Measurements from ENCODE around the gene SMARCC2. TPM values are rescaled to one million over a fixed set of nuclear protein-coding genes. Genes with fewer than 3 reads are reported as not detected.
A peak's percentile ranks its signal among the peaks of the same experiment; 100 is the strongest.

The SMARCC2 gene
- total RNA-seq, 4 donors from 2014 or later = 63.8 to 231 (median 135) TPM

DNA sequence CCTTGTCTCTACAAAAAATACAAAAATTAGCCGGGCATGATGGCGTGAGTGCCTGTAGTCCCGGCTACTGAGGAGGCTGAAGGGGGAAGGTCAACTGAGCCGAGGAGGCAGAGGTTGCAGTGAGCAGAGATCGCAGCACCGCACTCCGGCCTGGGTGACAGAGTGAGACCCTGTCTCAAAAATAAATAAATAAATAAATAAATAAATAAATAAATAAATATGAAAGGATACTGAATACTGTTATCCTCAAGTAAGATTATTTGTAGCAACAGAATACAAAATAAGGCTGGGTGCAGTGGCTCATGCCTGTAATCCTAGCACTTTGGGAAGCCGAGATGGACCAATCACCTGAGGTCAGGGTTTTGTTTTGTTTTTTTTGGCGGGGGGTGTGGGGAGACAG lies 30.6 kb upstream of the SMARCC2 start:
- Histone ChIP-seq H3K27ac (peak overlapping the region; percentile 96 to 99 (median 98)), H3K27me3 (no peaks in the 10 kb centered on the region), H3K9me3 (no peaks in the 10 kb centered on the region), H3K4me1 (peaks cover 26 to 41% (median 35%) of the 10 kb centered on the region in 4 donors), H3K36me3 (peaks cover 0 to 10% (median 2%) of the 10 kb centered on the region in 4 donors), H3K4me3 (no peak overlapping the region)
- WGBS, 2 donors (ENCODE audit: low coverage in 1 of 2) = 86 to 92% methylated on average over 3 to 9 of the region's 9 CpGs
- intact Hi-C loops (cut with DNase I; ENCODE audit: low total_unique reads) (no loop called here), in situ Hi-C loops (cut with MboI; ENCODE audit: low pct_ligation_motif_present in 1 of 4, low pct_unique_long_range_greater_than_20kb in 1 of 4, low sequenced_read_pairs in 3 of 4) (no loop called here)
- no peak for DNase-seq
- TF ChIP-seq EP300 (IDR thresholded peaks at IDR 0.05; ENCODE audit: low read depth) (no peak), POLR2A (IDR thresholded peaks at IDR 0.05) (no peak), POLR2AphosphoS5 (IDR thresholded peaks at IDR 0.05) (no peak), CTCF (IDR thresholded peaks at IDR 0.05) (no peak)

DNA sequence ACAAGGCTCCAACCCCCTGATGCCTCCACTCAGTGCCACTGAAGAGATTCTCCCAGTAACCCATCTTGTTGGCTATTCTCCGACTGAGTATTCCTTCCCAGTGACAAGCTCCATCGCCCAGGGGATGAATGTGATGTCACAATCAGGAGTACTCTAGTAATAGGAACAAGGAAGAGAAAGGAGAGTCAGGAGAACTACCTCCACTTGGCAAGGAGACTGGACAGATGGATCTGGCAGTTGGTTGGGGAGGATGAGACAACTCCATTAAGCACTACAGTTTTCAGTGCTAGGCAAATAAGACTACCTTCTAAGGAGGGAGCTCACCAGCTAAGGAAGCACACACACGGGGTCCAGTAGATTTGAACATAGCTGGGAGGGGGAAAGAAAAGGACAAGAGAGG lies 27.2 kb upstream of the SMARCC2 start:
- Histone ChIP-seq H3K36me3 (peaks cover 0 to 43% (median 15%) of the 10 kb centered on the region in 4 donors), H3K27me3 (no peaks in the 10 kb centered on the region), H3K4me3 (no peak overlapping the region), H3K4me1 (peaks cover 10 to 18% (median 14%) of the 10 kb centered on the region in 4 donors), H3K27ac (no peak overlapping the region), H3K9me3 (no peaks in the 10 kb centered on the region)
- no peak for DNase-seq
- 88 to 100% methylated on average over 1 to 3 of the region's 3 CpGs for WGBS, 2 donors (ENCODE audit: low coverage in 1 of 2)
- intact Hi-C loops (cut with DNase I; ENCODE audit: low total_unique reads) (no loop called here), in situ Hi-C loops (cut with MboI; ENCODE audit: low pct_ligation_motif_present in 1 of 4, low pct_unique_long_range_greater_than_20kb in 1 of 4, low sequenced_read_pairs in 3 of 4) (no loop called here)
- TF ChIP-seq POLR2AphosphoS5 (IDR thresholded peaks at IDR 0.05) (no peak), CTCF (IDR thresholded peaks at IDR 0.05) (no peak), EP300 (IDR thresholded peaks at IDR 0.05; ENCODE audit: low read depth) (no peak), POLR2A (IDR thresholded peaks at IDR 0.05) (no peak)

- no peaks in the 10 kb centered on the region for H3K4me1 ChIP-seq
- in situ Hi-C loops (cut with MboI; ENCODE audit: low pct_ligation_motif_present in 1 of 4, low pct_unique_long_range_greater_than_20kb in 1 of 4, low sequenced_read_pairs in 3 of 4) = no loop called here
- H3K9me3 ChIP-seq = no peaks in the 10 kb centered on the region
- H3K27ac ChIP-seq = no peak overlapping the region
- H3K4me3 ChIP-seq = no peak overlapping the region
- H3K27me3 ChIP-seq = no peaks in the 10 kb centered on the region
- 87% methylated on average over 5 of the region's 5 CpGs; no CpG with 5 or more reads in 1 of the 2 donors for WGBS, 2 donors (ENCODE audit: low coverage in 1 of 2)
- DNase-seq = no peak
- peaks cover 0 to 61% (median 28%) of the 10 kb centered on the region in 4 donors for H3K36me3 ChIP-seq
- intact Hi-C loops (cut with DNase I; ENCODE audit: low total_unique reads) = no loop called here
- TF ChIP-seq POLR2A (IDR thresholded peaks at IDR 0.05) = no peak
- no peak for TF ChIP-seq POLR2AphosphoS5 (IDR thresholded peaks at IDR 0.05)
- no peak for TF ChIP-seq CTCF (IDR thresholded peaks at IDR 0.05)
- TF ChIP-seq EP300 (IDR thresholded peaks at IDR 0.05; ENCODE audit: low read depth) = no peak
These were observed 24.6 kb upstream of the SMARCC2 start for GRCh38 chr12:56213878-56214277.

GRCh38 chr12:56212361-56212760 lies 23.1 kb upstream of the SMARCC2 start:
- no peak for DNase-seq
- Histone ChIP-seq H3K9me3 (no peaks in the 10 kb centered on the region), H3K36me3 (peaks cover 0 to 72% (median 35%) of the 10 kb centered on the region in 4 donors), H3K27ac (no peak overlapping the region), H3K27me3 (no peaks in the 10 kb centered on the region), H3K4me1 (no peaks in the 10 kb centered on the region), H3K4me3 (no peak overlapping the region)
- 69 to 100% methylated on average over 1 of the region's 1 CpG for WGBS, 2 donors (ENCODE audit: low coverage in 1 of 2)
- intact Hi-C loops (cut with DNase I; ENCODE audit: low total_unique reads) = no loop called here
- TF ChIP-seq EP300 (IDR thresholded peaks at IDR 0.05; ENCODE audit: low read depth) = no peak
- TF ChIP-seq POLR2A (IDR thresholded peaks at IDR 0.05) = no peak
- no peak for TF ChIP-seq CTCF (IDR thresholded peaks at IDR 0.05)
- no peak for TF ChIP-seq POLR2AphosphoS5 (IDR thresholded peaks at IDR 0.05)
- in situ Hi-C loops (cut with MboI; ENCODE audit: low pct_ligation_motif_present in 1 of 4, low pct_unique_long_range_greater_than_20kb in 1 of 4, low sequenced_read_pairs in 3 of 4) = no loop called here
